ENCODE results near the gene TMEM87A. TPM values are rescaled to one million over a fixed set of nuclear protein-coding genes. Genes with fewer than 3 reads are reported as not detected.
A peak's percentile ranks its signal among the peaks of the same experiment; 100 is the strongest.

The TMEM87A gene
- total and polyA plus RNA-seq, 12 donors = 10.3 to 25.9 (median 20.2) TPM

DNA sequence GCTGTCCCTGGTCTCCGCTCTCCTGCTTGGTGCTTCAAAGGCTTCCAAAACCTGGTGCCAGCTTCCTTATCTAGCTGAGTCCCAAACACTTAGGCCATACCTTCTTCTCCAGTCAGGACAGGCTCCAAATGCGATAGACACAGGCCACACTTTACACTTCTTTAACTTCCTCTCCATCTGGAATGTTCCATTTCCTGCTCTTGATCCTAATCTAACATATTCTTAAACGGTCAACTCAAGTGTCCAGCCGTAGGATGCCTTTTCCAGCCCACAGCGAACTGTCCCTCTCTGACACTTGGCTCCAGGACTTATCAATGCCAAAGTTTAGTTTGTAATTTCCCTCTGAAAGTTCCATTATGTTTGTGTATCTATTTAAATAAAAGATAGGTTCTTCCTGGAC, 97.6 kb downstream of the TMEM87A start:
- intact Hi-C loops (cut with DNase I) = no loop called here
- H3K36me3 ChIP-seq = peaks cover 0 to 100% (median 44%) of the 10 kb centered on the region in 9 donors
- TF ChIP-seq, protein P1, sequence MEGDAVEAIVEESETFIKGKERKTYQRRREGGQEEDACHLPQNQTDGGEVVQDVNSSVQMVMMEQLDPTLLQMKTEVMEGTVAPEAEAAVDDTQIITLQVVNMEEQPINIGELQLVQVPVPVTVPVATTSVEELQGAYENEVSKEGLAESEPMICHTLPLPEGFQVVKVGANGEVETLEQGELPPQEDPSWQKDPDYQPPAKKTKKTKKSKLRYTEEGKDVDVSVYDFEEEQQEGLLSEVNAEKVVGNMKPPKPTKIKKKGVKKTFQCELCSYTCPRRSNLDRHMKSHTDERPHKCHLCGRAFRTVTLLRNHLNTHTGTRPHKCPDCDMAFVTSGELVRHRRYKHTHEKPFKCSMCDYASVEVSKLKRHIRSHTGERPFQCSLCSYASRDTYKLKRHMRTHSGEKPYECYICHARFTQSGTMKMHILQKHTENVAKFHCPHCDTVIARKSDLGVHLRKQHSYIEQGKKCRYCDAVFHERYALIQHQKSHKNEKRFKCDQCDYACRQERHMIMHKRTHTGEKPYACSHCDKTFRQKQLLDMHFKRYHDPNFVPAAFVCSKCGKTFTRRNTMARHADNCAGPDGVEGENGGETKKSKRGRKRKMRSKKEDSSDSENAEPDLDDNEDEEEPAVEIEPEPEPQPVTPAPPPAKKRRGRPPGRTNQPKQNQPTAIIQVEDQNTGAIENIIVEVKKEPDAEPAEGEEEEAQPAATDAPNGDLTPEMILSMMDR (IDR thresholded peaks at IDR 0.05) = no peak
- WGBS, 2 donors = 45 to 52% methylated on average over 5 of the region's 5 CpGs
- DNase-seq = no peak
- no peak overlapping the region for H3K4me3 ChIP-seq
- no peaks in the 10 kb centered on the region for H3K9me3 ChIP-seq
- H3K27me3 ChIP-seq = no peaks in the 10 kb centered on the region
- peak in 2 of 8 donors; percentile 20 to 59 for ATAC-seq
- peaks cover 0 to 34% (median 20%) of the 10 kb centered on the region in 9 donors for H3K4me1 ChIP-seq
- peak overlapping the region in 1 of 10 donors; percentile 23 for H3K27ac ChIP-seq

DNA sequence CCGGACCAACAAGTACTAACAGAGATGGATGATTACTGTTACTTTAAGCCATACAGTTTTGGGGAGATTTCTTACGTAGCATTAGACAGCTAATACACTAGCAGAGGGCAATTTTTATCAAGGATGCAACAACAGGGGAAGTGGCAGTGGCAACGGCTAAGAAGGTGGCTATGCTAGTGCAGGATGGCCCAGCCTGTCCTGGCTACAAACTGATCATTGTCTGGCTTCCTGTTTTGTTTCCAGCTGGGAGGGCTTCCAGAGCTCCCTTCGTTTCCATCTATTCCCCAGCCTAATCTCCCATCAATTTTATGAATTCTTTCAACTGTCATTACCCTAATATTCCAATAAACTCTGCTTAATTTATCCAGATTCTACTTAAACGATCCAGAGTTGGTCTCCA, 100.8 kb downstream of the TMEM87A start:
- Histone ChIP-seq H3K27me3 (no peaks in the 10 kb centered on the region), H3K4me1 (peaks cover 0 to 34% (median 21%) of the 10 kb centered on the region in 9 donors), H3K9me3 (no peaks in the 10 kb centered on the region), H3K27ac (peak overlapping the region in 2 of 10 donors; percentile 9 to 38), H3K4me3 (no peak overlapping the region), H3K36me3 (peaks cover 0 to 100% (median 51%) of the 10 kb centered on the region in 9 donors)
- intact Hi-C loops (cut with DNase I) = no loop called here
- DNase-seq = no peak
- ATAC-seq = peak in 3 of 8 donors; percentile 17 to 56 (median 47)
- 67 to 79% methylated on average over 5 of the region's 5 CpGs for WGBS, 2 donors
- TF ChIP-seq, protein P1 (IDR thresholded peaks at IDR 0.05) = no peak

DNA sequence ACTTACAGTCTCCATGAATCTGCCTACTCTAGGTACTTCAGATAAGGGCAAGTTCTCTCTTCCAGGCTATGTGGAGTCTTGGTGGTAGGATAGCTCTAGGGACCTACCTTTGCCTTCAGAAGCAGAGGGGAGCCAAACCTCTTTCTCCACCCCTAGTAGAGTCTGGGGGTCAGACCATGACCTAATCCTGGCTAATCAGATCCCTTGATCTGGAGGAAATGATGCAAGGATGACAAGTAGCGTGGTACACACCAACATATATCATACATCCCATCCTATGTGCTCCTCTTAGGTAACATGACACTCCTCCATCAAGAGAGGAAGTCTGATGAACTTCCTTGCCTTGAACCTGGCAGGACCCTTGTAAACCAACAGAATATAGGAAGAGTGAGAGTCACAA, 101.4 kb downstream of the TMEM87A start:
- peaks cover 0 to 100% (median 57%) of the 10 kb centered on the region in 9 donors for H3K36me3 ChIP-seq
- H3K27me3 ChIP-seq = no peaks in the 10 kb centered on the region
- no peak overlapping the region for H3K4me3 ChIP-seq
- ATAC-seq = no peak
- H3K4me1 ChIP-seq = peaks cover 0 to 34% (median 21%) of the 10 kb centered on the region in 9 donors
- TF ChIP-seq, protein P1 (IDR thresholded peaks at IDR 0.05) = no peak
- no peak for DNase-seq
- intact Hi-C loops (cut with DNase I) = no loop called here
- 79 to 93% methylated on average over 1 of the region's 1 CpG for WGBS, 2 donors
- H3K9me3 ChIP-seq = no peaks in the 10 kb centered on the region
- peak overlapping the region in 3 of 10 donors; percentile 38 to 50 (median 45) for H3K27ac ChIP-seq

DNA sequence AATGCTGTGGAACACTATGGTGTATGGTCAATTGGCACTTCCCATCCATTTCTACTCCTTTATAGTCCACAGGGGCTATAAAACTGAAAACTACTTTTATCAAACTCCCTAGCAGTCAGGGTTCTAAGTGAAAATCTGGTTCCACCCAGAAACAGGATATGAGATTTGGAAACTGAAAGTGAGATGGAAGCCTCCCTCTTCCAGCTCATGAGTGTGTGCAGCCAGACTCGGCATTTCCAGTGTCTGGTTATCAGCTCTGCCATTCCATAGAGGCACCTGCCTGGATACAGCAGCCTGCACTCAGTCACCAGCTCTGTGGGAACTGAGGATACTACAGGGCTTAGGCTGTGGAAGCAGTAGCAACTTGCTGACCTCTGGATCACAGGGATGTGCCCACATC, 102.1 kb downstream of the TMEM87A start:
- Histone ChIP-seq H3K9me3 (no peaks in the 10 kb centered on the region), H3K36me3 (peaks cover 0 to 100% (median 64%) of the 10 kb centered on the region in 9 donors), H3K27ac (peak overlapping the region in 6 of 10 donors; percentile 29 to 50 (median 42)), H3K27me3 (no peaks in the 10 kb centered on the region), H3K4me1 (peaks cover 0 to 33% (median 21%) of the 10 kb centered on the region in 9 donors), H3K4me3 (no peak overlapping the region)
- ATAC-seq (peak in 7 of 8 donors; percentile 22 to 72 (median 67)), DNase-seq (no peak)
- intact Hi-C loops (cut with DNase I) = no loop called here
- TF ChIP-seq, protein P1 (IDR thresholded peaks at IDR 0.05) = no peak
- 26 to 27% methylated on average over 1 of the region's 1 CpG for WGBS, 2 donors

Data from heart right ventricle (tissue), 16 donors.